ENCODE results near the gene ESRRB.

The ESRRB gene

DNA sequence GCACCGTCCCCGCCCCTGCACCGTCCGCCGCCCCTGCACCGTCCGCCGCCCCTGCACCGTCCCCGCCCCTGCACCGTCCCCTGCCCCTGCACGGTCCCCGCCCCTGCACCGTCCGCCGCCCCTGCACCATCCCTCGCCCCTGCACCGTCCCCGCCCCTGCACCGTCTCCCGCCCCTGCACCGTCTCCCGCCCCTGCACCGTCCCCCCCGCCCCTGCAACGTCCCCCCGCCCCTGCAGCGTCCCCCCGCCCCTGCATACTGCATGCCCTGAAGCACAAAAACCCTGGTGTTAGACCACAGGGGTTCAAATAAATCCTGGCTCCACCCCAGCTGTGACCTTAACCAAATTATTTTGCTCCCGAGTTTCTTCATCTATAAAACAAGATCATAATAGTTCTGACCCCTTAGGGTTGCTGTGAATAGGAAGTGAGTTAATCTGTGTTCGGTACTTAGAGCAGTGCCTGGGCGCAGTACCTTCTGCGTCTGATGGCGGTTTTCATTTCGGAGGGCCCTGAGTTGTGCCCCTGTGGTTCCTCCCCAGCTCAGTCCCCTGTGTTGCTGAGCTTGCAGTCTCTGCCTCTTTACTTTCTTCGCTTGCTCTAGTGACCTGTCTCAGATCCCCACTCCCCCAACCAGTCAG, 38.1 kb downstream of the ESRRB start:
- no peak overlapping the region for H3K4me3 Mint-ChIP-seq
- H3K27ac Mint-ChIP-seq, result no peak overlapping the region
- no peaks in the 10 kb centered on the region for H3K36me3 Mint-ChIP-seq
- peaks cover 18% of the 10 kb centered on the region for H3K27me3 Mint-ChIP-seq
- H3K9me3 Mint-ChIP-seq, result no peaks in the 10 kb centered on the region
- peaks cover 7% of the 10 kb centered on the region for H3K4me1 Mint-ChIP-seq

GRCh38 chr14:76419399-76419798, 43.5 kb downstream of the ESRRB start:
- Mint-ChIP-seq H3K36me3 (no peaks in the 10 kb centered on the region), H3K4me1 (peaks cover 2% of the 10 kb centered on the region), H3K27me3 (peaks cover 8% of the 10 kb centered on the region), H3K9me3 (no peaks in the 10 kb centered on the region), H3K4me3 (no peak overlapping the region), H3K27ac (no peak overlapping the region)

GRCh38 chr14:76420827-76421226, 44.9 kb downstream of the ESRRB start:
- peaks cover 4% of the 10 kb centered on the region for H3K27me3 Mint-ChIP-seq
- H3K27ac Mint-ChIP-seq, result no peak overlapping the region
- no peaks in the 10 kb centered on the region for H3K36me3 Mint-ChIP-seq
- H3K4me1 Mint-ChIP-seq, result no peaks in the 10 kb centered on the region
- no peaks in the 10 kb centered on the region for H3K9me3 Mint-ChIP-seq
- no peak overlapping the region for H3K4me3 Mint-ChIP-seq

GRCh38 chr14:76421662-76422061, 45.7 kb downstream of the ESRRB start:
- no peaks in the 10 kb centered on the region for H3K4me1 Mint-ChIP-seq
- H3K27me3 Mint-ChIP-seq, result peaks cover 5% of the 10 kb centered on the region
- H3K36me3 Mint-ChIP-seq, result no peaks in the 10 kb centered on the region
- H3K27ac Mint-ChIP-seq, result no peak overlapping the region
- no peaks in the 10 kb centered on the region for H3K9me3 Mint-ChIP-seq
- no peak overlapping the region for H3K4me3 Mint-ChIP-seq

DNA sequence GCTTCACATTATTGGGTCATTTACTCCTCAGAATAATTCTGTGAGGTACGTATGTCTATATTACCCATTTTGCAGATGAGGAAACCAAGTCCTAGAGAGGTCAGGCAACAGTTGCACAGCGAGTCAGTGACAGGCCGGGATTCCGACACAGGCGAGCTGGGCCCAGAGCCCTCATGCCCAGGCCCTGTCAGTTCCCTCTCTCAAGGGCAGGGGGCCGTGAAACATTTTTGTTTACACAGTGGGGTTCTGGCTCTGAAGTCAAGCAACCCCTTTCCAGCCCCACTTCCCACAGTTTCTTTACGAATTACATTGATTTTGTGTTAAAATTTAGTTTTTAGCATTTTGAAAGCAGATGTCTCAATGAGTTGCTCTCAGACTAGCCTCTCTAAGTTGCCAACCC, 46.7 kb downstream of the ESRRB start:
- H3K27ac Mint-ChIP-seq, result no peak overlapping the region
- H3K27me3 Mint-ChIP-seq, result peaks cover 5% of the 10 kb centered on the region
- no peak overlapping the region for H3K4me3 Mint-ChIP-seq
- no peaks in the 10 kb centered on the region for H3K36me3 Mint-ChIP-seq
- no peaks in the 10 kb centered on the region for H3K9me3 Mint-ChIP-seq
- H3K4me1 Mint-ChIP-seq, result no peaks in the 10 kb centered on the region

DNA sequence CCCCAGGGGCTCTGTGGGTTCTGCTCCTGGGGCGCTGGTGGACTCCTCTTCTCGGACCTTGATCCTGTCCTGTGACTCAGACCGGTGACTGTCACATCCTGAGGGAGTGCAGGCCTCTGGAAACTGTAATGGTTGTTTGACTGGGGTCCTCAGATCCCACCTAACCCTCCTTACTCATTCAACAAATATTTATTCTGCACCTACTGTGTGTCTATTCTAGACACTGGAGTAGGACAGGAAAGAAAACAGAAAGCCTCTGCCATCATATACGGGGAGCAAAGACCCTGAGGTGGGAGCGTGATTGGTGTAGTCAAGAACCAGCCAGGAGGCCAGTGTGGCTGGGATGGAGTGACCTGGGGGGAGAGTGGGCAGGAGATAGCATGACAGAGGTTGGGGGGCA, 47.6 kb downstream of the ESRRB start:
- Mint-ChIP-seq H3K4me1 (no peaks in the 10 kb centered on the region), H3K36me3 (no peaks in the 10 kb centered on the region), H3K9me3 (no peaks in the 10 kb centered on the region), H3K4me3 (no peak overlapping the region), H3K27me3 (peaks cover 5% of the 10 kb centered on the region), H3K27ac (no peak overlapping the region)

GRCh38 chr14:76424359-76424758, 48.4 kb downstream of the ESRRB start:
- no peak overlapping the region for H3K4me3 Mint-ChIP-seq
- no peaks in the 10 kb centered on the region for H3K9me3 Mint-ChIP-seq
- peaks cover 5% of the 10 kb centered on the region for H3K27me3 Mint-ChIP-seq
- no peaks in the 10 kb centered on the region for H3K4me1 Mint-ChIP-seq
- H3K36me3 Mint-ChIP-seq, result no peaks in the 10 kb centered on the region
- no peak overlapping the region for H3K27ac Mint-ChIP-seq

DNA sequence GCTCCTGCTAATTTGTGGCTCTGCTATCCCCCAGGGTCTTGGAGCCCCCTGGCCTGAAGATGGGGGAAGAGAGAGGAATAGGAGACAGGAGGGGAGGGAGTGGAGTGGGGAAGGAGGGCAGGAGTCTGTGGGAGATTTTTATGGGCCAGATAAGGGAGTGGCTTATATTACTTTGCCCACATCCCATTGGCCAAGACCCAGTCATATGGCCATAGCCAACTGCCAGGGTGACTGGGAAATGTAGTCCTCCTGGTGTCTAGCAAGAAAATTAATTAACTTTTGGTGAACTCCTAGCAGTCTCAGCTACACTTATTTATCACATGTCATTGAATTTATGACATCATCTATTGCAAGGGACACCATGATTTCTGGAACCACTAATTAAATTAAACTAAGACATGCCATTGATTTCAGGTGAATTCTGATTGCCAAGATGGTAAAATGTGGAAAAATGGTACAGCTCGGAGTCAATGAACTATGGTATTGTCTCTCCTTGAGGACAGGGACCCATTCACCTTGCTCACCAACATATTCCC, 50.3 kb downstream of the ESRRB start:
- no peak overlapping the region for H3K4me3 Mint-ChIP-seq
- no peaks in the 10 kb centered on the region for H3K36me3 Mint-ChIP-seq
- H3K9me3 Mint-ChIP-seq, result no peaks in the 10 kb centered on the region
- H3K27ac Mint-ChIP-seq, result no peak overlapping the region
- no peaks in the 10 kb centered on the region for H3K4me1 Mint-ChIP-seq
- H3K27me3 Mint-ChIP-seq, result peaks cover 4% of the 10 kb centered on the region

DNA sequence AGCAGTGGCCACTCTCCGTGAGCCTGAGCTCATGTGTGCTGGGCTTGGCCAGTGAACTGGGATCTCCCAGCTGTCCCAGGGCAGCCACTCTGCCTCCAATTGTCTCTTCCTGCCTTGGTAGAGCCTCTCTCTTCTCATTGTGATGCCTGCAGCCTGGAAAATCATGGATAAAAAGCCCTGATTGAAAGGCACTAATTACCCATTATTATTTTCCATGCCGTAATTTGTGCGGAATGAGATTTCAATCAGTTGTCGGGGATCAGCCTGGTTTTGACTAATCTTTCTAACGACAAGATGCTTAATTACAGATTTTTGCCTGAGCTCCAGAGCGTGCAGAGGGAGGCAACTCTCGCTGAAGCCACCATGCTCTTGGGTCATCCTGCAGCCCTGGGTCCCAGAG, 52.7 kb downstream of the ESRRB start:
- H3K36me3 Mint-ChIP-seq, result no peaks in the 10 kb centered on the region
- no peak overlapping the region for H3K27ac Mint-ChIP-seq
- no peaks in the 10 kb centered on the region for H3K9me3 Mint-ChIP-seq
- peaks cover 6% of the 10 kb centered on the region for H3K27me3 Mint-ChIP-seq
- H3K4me3 Mint-ChIP-seq, result no peak overlapping the region
- no peaks in the 10 kb centered on the region for H3K4me1 Mint-ChIP-seq

DNA sequence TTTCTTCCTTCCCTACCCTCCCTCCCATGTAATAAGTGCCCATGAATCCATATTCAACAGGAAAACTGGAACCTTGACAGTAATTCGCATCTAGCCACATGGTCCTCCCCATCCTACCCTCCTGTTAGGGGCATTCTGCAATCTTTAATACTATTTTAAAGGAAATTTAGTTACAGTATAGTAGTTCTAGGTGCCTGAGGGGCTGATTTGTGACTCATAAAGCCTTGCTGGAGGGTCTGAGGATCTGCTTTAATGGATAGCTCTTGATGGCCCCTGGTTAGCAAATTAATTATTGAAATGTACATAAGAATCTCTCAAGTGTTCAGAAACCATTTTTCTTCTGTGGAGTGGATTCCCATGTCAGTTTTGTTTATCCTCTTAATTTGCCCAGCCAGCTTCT, 54.1 kb downstream of the ESRRB start:
- Mint-ChIP-seq H3K36me3 (no peaks in the 10 kb centered on the region), H3K27me3 (peaks cover 6% of the 10 kb centered on the region), H3K4me1 (no peaks in the 10 kb centered on the region), H3K27ac (no peak overlapping the region), H3K9me3 (no peaks in the 10 kb centered on the region), H3K4me3 (no peak overlapping the region)

GRCh38 chr14:76430475-76430980, 54.6 kb downstream of the ESRRB start:
- H3K9me3 Mint-ChIP-seq, result no peaks in the 10 kb centered on the region
- H3K36me3 Mint-ChIP-seq, result no peaks in the 10 kb centered on the region
- peaks cover 6% of the 10 kb centered on the region for H3K27me3 Mint-ChIP-seq
- H3K27ac Mint-ChIP-seq, result no peak overlapping the region
- H3K4me1 Mint-ChIP-seq, result no peaks in the 10 kb centered on the region
- H3K4me3 Mint-ChIP-seq, result no peak overlapping the region

- no peaks in the 10 kb centered on the region for H3K4me1 Mint-ChIP-seq
- no peaks in the 10 kb centered on the region for H3K9me3 Mint-ChIP-seq
- H3K27me3 Mint-ChIP-seq, result peaks cover 2% of the 10 kb centered on the region
- no peak overlapping the region for H3K4me3 Mint-ChIP-seq
- H3K27ac Mint-ChIP-seq, result no peak overlapping the region
- no peaks in the 10 kb centered on the region for H3K36me3 Mint-ChIP-seq
These were observed 55.6 kb downstream of the ESRRB start for GRCh38 chr14:76431538-76431937.

DNA sequence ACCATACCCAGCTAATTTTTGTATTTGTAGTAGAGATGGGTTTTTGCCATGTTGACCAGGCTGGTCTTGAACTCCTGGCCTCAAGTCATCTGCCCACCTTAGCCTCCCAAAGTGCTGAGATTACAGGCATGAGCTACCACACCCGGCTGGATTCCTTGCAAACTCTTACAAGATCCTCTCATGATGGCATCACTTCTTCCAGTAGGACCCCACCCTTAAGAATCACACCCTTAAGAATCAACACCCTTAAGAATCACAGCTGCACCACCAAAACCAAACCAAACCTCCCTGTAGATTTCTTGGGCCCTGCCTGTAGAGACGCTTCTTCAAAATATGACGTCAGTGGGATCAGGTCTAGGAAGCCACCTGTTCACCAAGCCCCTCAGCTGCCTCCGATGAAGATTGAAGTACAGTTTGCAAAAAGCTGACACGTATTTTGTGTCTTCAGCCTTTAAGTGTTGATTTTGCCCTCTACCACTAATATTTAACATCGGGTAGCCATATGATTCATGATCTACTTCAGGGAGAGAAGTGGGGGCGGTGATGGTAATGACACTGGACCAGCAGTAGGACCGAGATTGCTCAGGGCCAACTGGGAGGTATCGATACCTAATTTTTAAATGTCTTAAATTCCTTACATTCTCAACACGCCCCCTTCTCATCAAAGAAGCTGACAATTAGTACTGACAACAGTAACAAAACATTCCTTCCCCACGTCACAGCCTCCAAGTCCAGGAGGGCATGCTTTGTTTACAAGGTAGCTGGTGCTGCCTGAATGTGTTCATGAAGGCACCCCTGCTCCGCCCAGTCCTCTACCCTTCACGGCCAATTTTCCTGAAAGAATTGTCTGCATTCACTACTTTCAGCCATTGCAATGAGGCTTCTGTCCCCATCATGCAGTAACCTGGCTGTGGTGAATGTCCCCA, 57.2 kb downstream of the ESRRB start:
- H3K9me3 Mint-ChIP-seq, result no peaks in the 10 kb centered on the region
- no peak overlapping the region for H3K4me3 Mint-ChIP-seq
- H3K27me3 Mint-ChIP-seq, result peaks cover 2% of the 10 kb centered on the region
- no peaks in the 10 kb centered on the region for H3K36me3 Mint-ChIP-seq
- H3K4me1 Mint-ChIP-seq, result no peaks in the 10 kb centered on the region
- no peak overlapping the region for H3K27ac Mint-ChIP-seq

DNA sequence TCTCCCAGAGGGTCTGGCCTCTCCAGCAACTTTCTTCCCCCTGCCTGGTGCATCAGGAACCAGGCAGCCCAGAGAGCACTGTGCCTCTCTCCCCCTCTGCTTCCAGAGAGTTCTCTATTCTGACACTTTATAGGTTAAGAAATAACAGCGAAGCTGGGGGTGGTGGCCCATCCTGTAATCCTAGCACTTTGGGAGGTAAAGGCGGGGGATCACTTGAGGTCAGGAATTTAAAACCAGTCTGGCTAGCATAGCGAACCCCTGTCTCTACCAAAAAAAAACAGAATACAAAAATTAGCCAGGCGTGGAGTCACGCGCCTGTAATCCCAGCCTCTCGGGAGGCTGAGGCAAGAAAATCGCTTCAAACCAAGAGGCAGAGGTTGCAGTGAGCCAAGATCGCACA, 58.3 kb downstream of the ESRRB start:
- H3K36me3 Mint-ChIP-seq, result no peaks in the 10 kb centered on the region
- H3K4me3 Mint-ChIP-seq, result no peak overlapping the region
- H3K27me3 Mint-ChIP-seq, result peaks cover 2% of the 10 kb centered on the region
- H3K4me1 Mint-ChIP-seq, result no peaks in the 10 kb centered on the region
- H3K27ac Mint-ChIP-seq, result no peak overlapping the region
- no peaks in the 10 kb centered on the region for H3K9me3 Mint-ChIP-seq

GRCh38 chr14:76439237-76439775, 63.4 kb downstream of the ESRRB start:
- Mint-ChIP-seq H3K4me1 (no peaks in the 10 kb centered on the region), H3K9me3 (no peaks in the 10 kb centered on the region)

DNA sequence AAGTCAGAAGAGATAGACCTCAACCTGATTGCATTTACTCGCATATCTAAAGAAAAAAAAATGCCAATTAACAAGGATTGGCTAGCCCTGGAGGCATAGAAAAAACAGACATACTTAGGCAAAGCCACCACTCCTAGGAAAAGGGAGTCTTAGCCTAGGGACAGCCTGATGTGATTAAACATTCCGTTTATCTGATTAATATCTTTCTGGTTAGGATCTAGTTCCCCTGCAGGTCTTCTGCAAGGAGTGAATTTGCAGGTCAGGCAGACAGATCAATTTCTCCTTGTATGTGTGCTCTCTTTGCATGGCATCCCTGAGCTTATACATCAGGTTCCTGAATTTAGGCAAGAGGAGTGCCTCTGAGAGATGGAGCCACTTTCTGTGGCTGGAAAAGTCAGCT, 70.5 kb downstream of the ESRRB start:
- no peaks in the 10 kb centered on the region for H3K4me1 Mint-ChIP-seq
- no peaks in the 10 kb centered on the region for H3K36me3 Mint-ChIP-seq
- H3K27me3 Mint-ChIP-seq, result peaks cover 2% of the 10 kb centered on the region
- H3K27ac Mint-ChIP-seq, result no peak overlapping the region
- H3K9me3 Mint-ChIP-seq, result no peaks in the 10 kb centered on the region
- no peak overlapping the region for H3K4me3 Mint-ChIP-seq

More at GRCh38 chr14:76439237-76439775, 63.4 kb downstream of the ESRRB start:
- H3K27me3 Mint-ChIP-seq, result no peaks in the 10 kb centered on the region
- no peak overlapping the region for H3K4me3 Mint-ChIP-seq
- no peaks in the 10 kb centered on the region for H3K36me3 Mint-ChIP-seq
- no peak overlapping the region for H3K27ac Mint-ChIP-seq
